ENCODE measurements around the gene BRWD1.
A peak's percentile ranks its signal among the peaks of the same experiment; 100 is the strongest.

DNA sequence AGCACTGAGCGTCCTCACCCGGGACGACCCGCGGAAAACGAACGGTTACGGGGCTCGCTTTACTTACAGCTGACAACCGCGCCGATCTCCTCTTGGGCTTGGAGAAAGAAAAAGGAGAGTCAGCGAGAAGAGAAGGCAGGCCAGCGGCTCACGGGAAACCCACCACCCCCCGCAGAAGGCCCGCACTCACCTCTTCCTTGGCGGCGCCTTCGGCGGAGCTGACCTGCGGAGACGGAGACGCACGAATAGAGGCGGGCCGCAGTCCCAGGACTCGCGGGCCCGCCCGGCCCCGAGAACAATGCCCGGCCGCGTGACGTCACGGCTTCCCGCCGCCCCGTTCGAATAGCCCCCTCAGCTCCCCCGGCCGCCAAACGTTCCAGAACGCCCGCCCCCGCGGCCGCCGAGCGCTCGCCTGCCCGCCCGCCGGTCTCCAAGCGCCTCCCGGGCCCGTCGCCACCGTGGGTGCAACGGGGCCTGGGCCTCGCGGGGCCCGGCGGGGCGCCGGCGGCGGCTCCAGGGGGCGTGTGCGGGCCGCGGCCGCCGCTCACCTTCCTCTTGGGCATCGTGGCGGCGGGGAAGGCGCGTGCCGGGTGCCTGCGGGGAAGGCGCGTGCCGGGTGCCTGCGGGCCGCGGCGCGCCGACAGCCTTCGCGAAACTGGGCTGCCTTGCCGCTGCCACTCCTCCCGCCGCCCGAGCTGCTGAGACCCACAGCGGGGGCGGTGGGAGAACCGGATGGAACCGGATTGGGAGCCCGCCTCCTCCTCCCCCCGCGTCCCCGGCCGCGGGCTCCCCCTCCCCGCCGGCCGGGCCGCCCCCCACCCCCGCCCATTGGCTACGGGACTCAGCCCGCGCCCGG, 35.2 kb upstream of the BRWD1 start, which contains the start of gene HMGN1:
- TF ChIP-seq POLR2A (IDR thresholded peaks at IDR 0.05): peak; percentile 67 to 84
- TF ChIP-seq, protein P1, sequence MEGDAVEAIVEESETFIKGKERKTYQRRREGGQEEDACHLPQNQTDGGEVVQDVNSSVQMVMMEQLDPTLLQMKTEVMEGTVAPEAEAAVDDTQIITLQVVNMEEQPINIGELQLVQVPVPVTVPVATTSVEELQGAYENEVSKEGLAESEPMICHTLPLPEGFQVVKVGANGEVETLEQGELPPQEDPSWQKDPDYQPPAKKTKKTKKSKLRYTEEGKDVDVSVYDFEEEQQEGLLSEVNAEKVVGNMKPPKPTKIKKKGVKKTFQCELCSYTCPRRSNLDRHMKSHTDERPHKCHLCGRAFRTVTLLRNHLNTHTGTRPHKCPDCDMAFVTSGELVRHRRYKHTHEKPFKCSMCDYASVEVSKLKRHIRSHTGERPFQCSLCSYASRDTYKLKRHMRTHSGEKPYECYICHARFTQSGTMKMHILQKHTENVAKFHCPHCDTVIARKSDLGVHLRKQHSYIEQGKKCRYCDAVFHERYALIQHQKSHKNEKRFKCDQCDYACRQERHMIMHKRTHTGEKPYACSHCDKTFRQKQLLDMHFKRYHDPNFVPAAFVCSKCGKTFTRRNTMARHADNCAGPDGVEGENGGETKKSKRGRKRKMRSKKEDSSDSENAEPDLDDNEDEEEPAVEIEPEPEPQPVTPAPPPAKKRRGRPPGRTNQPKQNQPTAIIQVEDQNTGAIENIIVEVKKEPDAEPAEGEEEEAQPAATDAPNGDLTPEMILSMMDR (IDR thresholded peaks at IDR 0.05): no peak
- peak in 1 of 2 donors; percentile 80 for TF ChIP-seq EP300 (IDR thresholded peaks at IDR 0.05)
